Suprapubic skin (tissue), 4 donors: Measurements from ENCODE around the gene CLIC4. TPM values are rescaled to one million over a fixed set of nuclear protein-coding genes. Genes with fewer than 3 reads are reported as not detected.

Experiments used
- DNase-seq, 2 donors: peaks; one replicate each; pipeline ENCODE4 v3.0.0-alpha.2; 2019; ENCODE audit warnings: low spot score in 2 of 2
- H3K27ac ChIP-seq: fragments of 200-600 bp; sonication (generic); one replicate; pipeline ENCODE4 v1.5.1; 2019
- H3K27me3 ChIP-seq: fragments of 200-600 bp; sonication (generic); one replicate; pipeline ENCODE4 v1.5.1; 2019
- H3K36me3 ChIP-seq: fragments of 200-600 bp; sonication (generic); one replicate; pipeline ENCODE4 v1.5.1; 2019
- H3K4me1 ChIP-seq: fragments of 200-600 bp; sonication (generic); one replicate; pipeline ENCODE4 v1.5.1; 2019
- H3K4me3 ChIP-seq: fragments of 200-600 bp; sonication (generic); one replicate; pipeline ENCODE4 v1.5.1; 2019; ENCODE audit warnings: mild to moderate bottlenecking
- H3K9me3 ChIP-seq: fragments of 200-600 bp; sonication (generic); one replicate; pipeline ENCODE4 v1.5.1; 2019
- EP300 ChIP-seq: sonication (generic); formaldehyde crosslinking; IDR thresholded peaks from one replicate; pipeline ENCODE4 v1.6.1; 2017; ENCODE audit warnings: antibody characterized with exemption
- POLR2A ChIP-seq, 2 donors: fragments of 450-650 bp; IDR thresholded peaks; one replicate each; pipeline ENCODE4 v1.6.1; 2017; ENCODE audit warnings: antibody characterized with exemption in 2 of 2, mild to moderate bottlenecking in 2 of 2, moderate library complexity in 2 of 2
- POLR2AphosphoS5 ChIP-seq, 3 donors: sonication (generic); formaldehyde crosslinking; IDR thresholded peaks; one replicate each; pipeline ENCODE4 v1.6.1; 2017; ENCODE audit warnings: antibody characterized with exemption in 3 of 3
- WGBS: methylation state at CpG from one replicate; pipeline ENCODE4 v1.1.5; 2018; 5-methylcytosine and 5-hydroxymethylcytosine counted together
- total RNA-seq, 4 donors: library from RNA; depleted of rRNA; stranded (reverse); fragments of >200 nt; gene quantifications; one replicate each; pipeline ENCODE4 v1.1.0, GENCODE V29; 2016
- TF ChIP-seq, protein P1 (sequence below), 2 donors: fragments of 200-600 bp in 1 of 2; fragments of 450-650 bp in 1 of 2; sonication (generic) in 1 of 2; IDR thresholded peaks; one replicate each; pipeline ENCODE4 v1.5.1; 2016 to 2019; ENCODE audit warnings: antibody characterized with exemption in 2 of 2, mild to moderate bottlenecking in 1 of 2, moderate library complexity in 1 of 2

CLIC4 gene
- total RNA-seq, 4 donors from 2014 or later = 50.1 to 76.3 (median 71.4) TPM

DNA sequence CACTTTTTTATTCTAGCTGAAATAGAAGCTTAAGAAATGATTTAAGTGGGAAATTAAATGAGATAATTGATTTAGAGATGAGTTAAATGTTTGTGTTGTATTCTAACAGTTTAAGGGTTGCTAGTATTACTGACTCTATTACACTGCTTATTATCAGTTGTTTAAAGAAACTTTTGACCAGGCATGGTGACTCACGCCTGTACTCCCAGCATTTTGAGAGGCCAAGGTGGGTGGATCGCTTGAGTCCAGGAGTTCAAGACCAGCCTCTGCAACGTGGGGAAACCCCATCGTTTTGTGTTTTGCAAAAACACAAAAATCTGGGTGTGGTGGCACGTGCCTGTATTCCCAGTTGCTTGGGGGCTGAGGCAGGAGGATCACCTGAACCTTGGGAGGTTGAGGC lies 14.2 kb downstream of the CLIC4 start:
- no peak overlapping the region for H3K4me3 ChIP-seq
- H3K4me1 ChIP-seq = peaks cover 1% of the 10 kb centered on the region
- DNase-seq = no peak
- TF ChIP-seq, protein P1, sequence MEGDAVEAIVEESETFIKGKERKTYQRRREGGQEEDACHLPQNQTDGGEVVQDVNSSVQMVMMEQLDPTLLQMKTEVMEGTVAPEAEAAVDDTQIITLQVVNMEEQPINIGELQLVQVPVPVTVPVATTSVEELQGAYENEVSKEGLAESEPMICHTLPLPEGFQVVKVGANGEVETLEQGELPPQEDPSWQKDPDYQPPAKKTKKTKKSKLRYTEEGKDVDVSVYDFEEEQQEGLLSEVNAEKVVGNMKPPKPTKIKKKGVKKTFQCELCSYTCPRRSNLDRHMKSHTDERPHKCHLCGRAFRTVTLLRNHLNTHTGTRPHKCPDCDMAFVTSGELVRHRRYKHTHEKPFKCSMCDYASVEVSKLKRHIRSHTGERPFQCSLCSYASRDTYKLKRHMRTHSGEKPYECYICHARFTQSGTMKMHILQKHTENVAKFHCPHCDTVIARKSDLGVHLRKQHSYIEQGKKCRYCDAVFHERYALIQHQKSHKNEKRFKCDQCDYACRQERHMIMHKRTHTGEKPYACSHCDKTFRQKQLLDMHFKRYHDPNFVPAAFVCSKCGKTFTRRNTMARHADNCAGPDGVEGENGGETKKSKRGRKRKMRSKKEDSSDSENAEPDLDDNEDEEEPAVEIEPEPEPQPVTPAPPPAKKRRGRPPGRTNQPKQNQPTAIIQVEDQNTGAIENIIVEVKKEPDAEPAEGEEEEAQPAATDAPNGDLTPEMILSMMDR (IDR thresholded peaks at IDR 0.05) = no peak
- TF ChIP-seq POLR2A (IDR thresholded peaks at IDR 0.05) (no peak), POLR2AphosphoS5 (IDR thresholded peaks at IDR 0.05) (no peak), EP300 (no peak)
- no peaks in the 10 kb centered on the region for H3K36me3 ChIP-seq
- WGBS = 67% methylated on average over 5 of the region's 5 CpGs
- H3K27me3 ChIP-seq = no peaks in the 10 kb centered on the region
- H3K27ac ChIP-seq = no peak overlapping the region
- H3K9me3 ChIP-seq = no peaks in the 10 kb centered on the region

DNA sequence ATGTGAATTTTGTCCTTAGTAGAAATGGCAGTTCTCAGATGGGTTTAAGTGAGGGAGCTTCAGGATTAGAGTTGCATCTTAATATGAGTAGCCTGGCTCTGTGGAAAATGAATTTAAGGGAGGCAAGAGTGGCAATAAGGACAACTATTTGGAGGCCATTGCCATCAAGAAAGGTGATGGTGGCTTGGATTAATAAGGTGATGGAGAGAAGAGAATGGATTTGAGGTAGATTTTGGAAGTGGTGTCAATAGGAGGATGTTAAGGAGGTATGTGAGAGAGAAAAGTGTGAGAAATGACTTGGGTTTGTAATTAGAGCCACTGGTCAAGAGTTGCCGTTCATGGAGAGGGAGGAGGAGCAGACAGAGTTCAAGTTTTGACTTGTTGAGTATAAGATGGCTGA lies 16.3 kb downstream of the CLIC4 start:
- Histone ChIP-seq H3K4me3 (no peak overlapping the region), H3K4me1 (peaks cover 17% of the 10 kb centered on the region), H3K9me3 (no peaks in the 10 kb centered on the region), H3K27me3 (no peaks in the 10 kb centered on the region), H3K36me3 (no peaks in the 10 kb centered on the region), H3K27ac (no peak overlapping the region)
- WGBS = 76% methylated on average over 1 of the region's 1 CpG
- no peak for TF ChIP-seq EP300
- TF ChIP-seq POLR2AphosphoS5 (IDR thresholded peaks at IDR 0.05) = no peak
- TF ChIP-seq, protein P1 (IDR thresholded peaks at IDR 0.05) = no peak
- TF ChIP-seq POLR2A (IDR thresholded peaks at IDR 0.05) = no peak
- no peak for DNase-seq

DNA sequence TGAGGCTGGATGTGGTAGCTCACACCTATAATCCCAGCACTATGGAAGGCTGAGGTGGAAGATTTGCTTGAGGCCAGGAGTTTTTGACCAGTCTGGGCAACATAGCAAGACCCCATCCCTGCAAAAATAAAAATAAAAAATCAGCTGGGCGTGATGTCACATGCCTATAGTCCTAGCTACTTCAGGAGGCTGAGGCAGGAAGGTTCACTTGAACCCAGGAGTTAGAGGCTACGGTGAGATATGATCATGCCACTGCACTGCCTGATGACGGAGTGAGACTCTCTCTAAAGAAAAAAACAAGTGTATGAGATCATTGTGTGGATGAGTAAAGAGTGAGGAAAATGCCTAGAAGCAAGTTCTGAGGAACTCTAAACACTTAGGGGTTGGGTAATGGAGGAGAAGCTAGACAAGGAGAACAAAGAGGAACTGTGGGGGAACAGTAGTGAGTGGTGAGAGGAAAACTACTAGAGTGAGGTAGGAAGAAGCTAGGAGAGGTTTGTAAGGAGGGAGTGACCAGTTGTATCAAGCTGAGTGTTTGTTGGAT lies 17.0 kb downstream of the CLIC4 start:
- H3K27me3 ChIP-seq = no peaks in the 10 kb centered on the region
- no peak overlapping the region for H3K27ac ChIP-seq
- WGBS = 80% methylated on average over 3 of the region's 3 CpGs
- no peak for DNase-seq
- TF ChIP-seq POLR2AphosphoS5 (IDR thresholded peaks at IDR 0.05) (no peak), POLR2A (IDR thresholded peaks at IDR 0.05) (no peak), EP300 (no peak)
- TF ChIP-seq, protein P1 (IDR thresholded peaks at IDR 0.05) = no peak
- peaks cover 17% of the 10 kb centered on the region for H3K4me1 ChIP-seq
- no peak overlapping the region for H3K4me3 ChIP-seq
- no peaks in the 10 kb centered on the region for H3K9me3 ChIP-seq
- H3K36me3 ChIP-seq = no peaks in the 10 kb centered on the region

DNA sequence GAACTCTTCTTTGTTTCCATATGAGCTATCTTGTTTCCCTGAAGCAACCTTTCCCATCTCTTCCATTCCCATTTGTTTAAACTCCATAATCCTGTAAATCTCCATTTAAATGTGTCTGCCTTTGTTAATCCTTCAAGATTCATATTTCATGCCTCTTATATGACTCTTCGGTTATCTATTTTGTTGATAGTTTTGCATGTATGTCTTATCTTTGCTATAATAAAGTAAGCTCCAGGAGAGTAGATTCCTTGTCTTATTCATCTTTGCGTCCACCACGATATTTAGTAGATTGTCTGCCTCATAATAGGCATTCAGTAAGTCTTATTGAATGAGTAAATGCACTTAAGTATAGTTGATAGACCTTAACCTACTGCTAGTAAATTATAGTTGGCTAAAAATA lies 18.4 kb downstream of the CLIC4 start:
- H3K4me3 ChIP-seq = no peak overlapping the region
- H3K9me3 ChIP-seq = no peaks in the 10 kb centered on the region
- H3K4me1 ChIP-seq = peaks cover 17% of the 10 kb centered on the region
- H3K27ac ChIP-seq = no peak overlapping the region
- H3K36me3 ChIP-seq = no peaks in the 10 kb centered on the region
- DNase-seq = no peak
- 91% methylated on average over 3 of the region's 3 CpGs for WGBS
- no peak for TF ChIP-seq EP300
- TF ChIP-seq, protein P1 (IDR thresholded peaks at IDR 0.05) = no peak
- no peak for TF ChIP-seq POLR2AphosphoS5 (IDR thresholded peaks at IDR 0.05)
- no peak for TF ChIP-seq POLR2A (IDR thresholded peaks at IDR 0.05)
- no peaks in the 10 kb centered on the region for H3K27me3 ChIP-seq

DNA sequence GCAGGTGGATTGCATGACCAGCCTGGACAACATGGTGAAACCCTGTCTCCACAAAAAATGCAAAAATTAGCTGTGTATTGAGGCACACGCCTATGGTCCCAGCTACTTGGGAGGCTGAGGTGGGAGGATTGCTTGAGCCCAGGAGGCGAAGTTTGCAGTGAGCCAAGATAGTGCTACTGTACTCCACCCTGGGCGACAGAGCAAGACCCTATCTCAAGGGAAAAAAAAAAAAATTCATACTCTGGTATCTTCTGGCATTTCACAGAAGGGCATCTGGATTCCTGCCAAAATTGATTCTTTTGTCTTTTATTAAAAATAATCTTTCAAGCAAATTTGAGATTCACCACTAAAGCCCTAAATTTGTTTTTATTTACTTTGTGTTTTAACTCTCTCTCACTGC lies 19.2 kb downstream of the CLIC4 start:
- Histone ChIP-seq H3K27ac (no peak overlapping the region), H3K36me3 (no peaks in the 10 kb centered on the region)
- 72% methylated on average over 3 of the region's 3 CpGs for WGBS

More for the DNA sequence above, 19.2 kb downstream of the CLIC4 start:
- TF ChIP-seq POLR2AphosphoS5 (IDR thresholded peaks at IDR 0.05) = no peak
- no peak for TF ChIP-seq POLR2A (IDR thresholded peaks at IDR 0.05)
- TF ChIP-seq, protein P1 (IDR thresholded peaks at IDR 0.05) = no peak
- no peak for TF ChIP-seq EP300
- H3K4me3 ChIP-seq = no peak overlapping the region
- H3K4me1 ChIP-seq = peaks cover 23% of the 10 kb centered on the region
- H3K9me3 ChIP-seq = no peaks in the 10 kb centered on the region
- H3K27me3 ChIP-seq = no peaks in the 10 kb centered on the region
- no peak for DNase-seq
